ENCODE data around the gene NOTCH4.
"Not testable (repeated sequence)": the region's sequence is repeated elsewhere in the genome, so short reads cannot be mapped to it uniquely, and the experiment has no call there.

NOTCH4 gene

GRCh38 chr6:32193096-32193495, 30.8 kb downstream of the NOTCH4 start:
- DNase-seq (ENCODE audit: low read depth), result not testable (repeated sequence)

GRCh38 chr6:32192608-32193039, 31.2 kb downstream of the NOTCH4 start, which contains the start of gene GPSM3:
Gene GPSM3, minus strand, starts transcription at chr6:32192643. Its CDS starts 130 bp downstream, at chr6:32192513.
- DNase-seq (ENCODE audit: low read depth), result no peak

- DNase-seq (ENCODE audit: low read depth), result no peak
Measured at GRCh38 chr6:32191696-32192607, 31.9 kb downstream of the NOTCH4 start.

- no peak for DNase-seq (ENCODE audit: low read depth)
Measured at GRCh38 chr6:32190911-32191677, 32.8 kb downstream of the NOTCH4 start.

- DNase-seq (ENCODE audit: low read depth), result peak; percentile 69
Measured at GRCh38 chr6:32190054-32190851, 33.6 kb downstream of the NOTCH4 start, which contains the start of gene PBX2. Gene PBX2, minus strand, starts transcription at chr6:32190202. Its CDS starts 287 bp downstream, at chr6:32189915.

- DNase-seq (ENCODE audit: low read depth), result no peak
Measured at GRCh38 chr6:32189742-32190053, 34.2 kb downstream of the NOTCH4 start.

GRCh38 chr6:32189069-32189741, 34.7 kb downstream of the NOTCH4 start:
- DNase-seq (ENCODE audit: low read depth), result no peak

GRCh38 chr6:32188381-32189068, 35.3 kb downstream of the NOTCH4 start:
- DNase-seq (ENCODE audit: low read depth), result no peak

GRCh38 chr6:32187725-32188380, 36.0 kb downstream of the NOTCH4 start:
- DNase-seq (ENCODE audit: low read depth), result not testable (repeated sequence)

- DNase-seq (ENCODE audit: low read depth), result no peak
Measured at GRCh38 chr6:32187009-32187709, 36.7 kb downstream of the NOTCH4 start.

GRCh38 chr6:32186151-32186840, 37.6 kb downstream of the NOTCH4 start:
- not testable (repeated sequence) for DNase-seq (ENCODE audit: low read depth)

- not testable (repeated sequence) for DNase-seq (ENCODE audit: low read depth)
Measured at GRCh38 chr6:32185681-32186131, 38.2 kb downstream of the NOTCH4 start.

GRCh38 chr6:32184084-32184640, 39.7 kb downstream of the NOTCH4 start, which contains the start of gene AGER:
Gene AGER, minus strand, starts transcription at chr6:32184253. Its CDS starts 31 bp downstream, at chr6:32184222.
- no peak for DNase-seq (ENCODE audit: low read depth)

- DNase-seq (ENCODE audit: low read depth), result no peak
Measured at GRCh38 chr6:32183483-32184083, 40.3 kb downstream of the NOTCH4 start.

- no peak for DNase-seq (ENCODE audit: low read depth)
Measured at GRCh38 chr6:32183030-32183429, 40.8 kb downstream of the NOTCH4 start.

- DNase-seq (ENCODE audit: low read depth), result no peak
Measured at GRCh38 chr6:32182555-32182981, 41.3 kb downstream of the NOTCH4 start.

- no peak for DNase-seq (ENCODE audit: low read depth)
Measured at GRCh38 chr6:32181915-32182529, 41.8 kb downstream of the NOTCH4 start.
